Hepatocyte (in vitro differentiated cells): Measurements from ENCODE around the gene PYROXD2. TPM values are rescaled to one million over a fixed set of nuclear protein-coding genes. Genes with fewer than 3 reads are reported as not detected.
A peak's percentile ranks its signal among the peaks of the same experiment; 100 is the strongest.

ENCODE experiments used
- DNase-seq: peaks from one replicate; pipeline ENCODE4 v3.0.0-alpha.2; 2016; ENCODE audit warnings: low spot score
- H2AFZ ChIP-seq: fragments of 200-600 bp; sonication (generic); 2 replicates; pipeline ENCODE4 v1.6.0; 2016; ENCODE audit warnings: antibody characterized with exemption, mild to moderate bottlenecking
- H3K27ac ChIP-seq: fragments of 200-600 bp; sonication (generic); 2 replicates; pipeline ENCODE4 v1.5.1; 2016; ENCODE audit warnings: mild to moderate bottlenecking
- H3K27me3 ChIP-seq: fragments of 200-600 bp; sonication (generic); 2 replicates; pipeline ENCODE4 v1.6.1; 2016
- H3K36me3 ChIP-seq: fragments of 200-600 bp; sonication (generic); replicated peaks from 2 replicates; pipeline ENCODE4 v1.5.1; 2016; ENCODE audit warnings: low read depth; ENCODE audit not compliant: insufficient read depth
- H3K4me1 ChIP-seq: fragments of 200-600 bp; sonication (generic); 2 replicates; pipeline ENCODE4 v1.5.1; 2016; ENCODE audit warnings: mild to moderate bottlenecking, moderate library complexity; ENCODE audit not compliant: insufficient read depth
- H3K4me2 ChIP-seq: fragments of 200-600 bp; sonication (generic); 2 replicates; pipeline ENCODE4 v1.6.0; 2016
- H3K4me3 ChIP-seq: fragments of 200-600 bp; sonication (generic); 2 replicates; pipeline ENCODE4 v1.5.1; 2016; ENCODE audit warnings: mild to moderate bottlenecking
- H3K79me2 ChIP-seq: fragments of 200-600 bp; sonication (generic); 2 replicates; pipeline ENCODE4 v1.6.0; 2017; ENCODE audit warnings: mild to moderate bottlenecking
- H3K9me2 ChIP-seq: fragments of 200-600 bp; sonication (generic); replicated peaks from 2 replicates; pipeline ENCODE4 v1.6.0; 2017; ENCODE audit warnings: mild to moderate bottlenecking; ENCODE audit not compliant: insufficient read depth
- H3K9me3 ChIP-seq: fragments of 200-600 bp; sonication (generic); 2 replicates; pipeline ENCODE4 v1.5.1; 2016; ENCODE audit warnings: low read depth, mild to moderate bottlenecking
- H4K20me1 ChIP-seq: fragments of 200-600 bp; sonication (generic); 2 replicates; pipeline ENCODE4 v1.6.0; 2016; ENCODE audit warnings: mild to moderate bottlenecking; ENCODE audit not compliant: insufficient read depth, poor library complexity, severe bottlenecking
- EZH2 ChIP-seq: fragments of 200-600 bp; sonication (generic); IDR thresholded peaks from 2 replicates; pipeline ENCODE4 v1.6.1; 2016; ENCODE audit warnings: antibody characterized with exemption, mild to moderate bottlenecking, borderline replicate concordance
- EZH2phosphoT487 ChIP-seq: fragments of 200-600 bp; sonication (generic); IDR thresholded peaks from one replicate; pipeline ENCODE4 v1.6.1; 2018; ENCODE audit warnings: antibody characterized with exemption, mild to moderate bottlenecking, low read depth, moderate library complexity; ENCODE audit not compliant: unreplicated experiment, severe bottlenecking
- WGBS: methylation state at CpG from one replicate; pipeline ENCODE4 v1.1.6; 2016; ENCODE audit warnings: low lambda C conversion rate; ENCODE audit errors: missing lambda C conversion rate; 5-methylcytosine and 5-hydroxymethylcytosine counted together
- polyA plus RNA-seq: library from polyadenylated mRNA; unstranded; fragments of >200 nt; fragmentation: Nextera tagmentation; extraction: Ambion mirVana; gene quantifications from 2 replicates; pipeline ENCODE4 v1.2.1, GENCODE V29; 2016
- total RNA-seq: library from RNA; depleted of rRNA; stranded (reverse); fragments of >200 nt; gene quantifications from 2 replicates; pipeline ENCODE4 v1.2.3, GENCODE V29; 2014
- TF ChIP-seq, protein P1 (sequence below): fragments of 200-600 bp; sonication (generic); IDR thresholded peaks from 2 replicates; pipeline ENCODE4 v1.5.1; 2016; ENCODE audit warnings: antibody characterized with exemption, mild to moderate bottlenecking; ENCODE audit not compliant: poor library complexity

Gene PYROXD2
- total and polyA plus RNA-seq, 2 experiments from 2014 or later, result 9.7 to 11.6 TPM

DNA sequence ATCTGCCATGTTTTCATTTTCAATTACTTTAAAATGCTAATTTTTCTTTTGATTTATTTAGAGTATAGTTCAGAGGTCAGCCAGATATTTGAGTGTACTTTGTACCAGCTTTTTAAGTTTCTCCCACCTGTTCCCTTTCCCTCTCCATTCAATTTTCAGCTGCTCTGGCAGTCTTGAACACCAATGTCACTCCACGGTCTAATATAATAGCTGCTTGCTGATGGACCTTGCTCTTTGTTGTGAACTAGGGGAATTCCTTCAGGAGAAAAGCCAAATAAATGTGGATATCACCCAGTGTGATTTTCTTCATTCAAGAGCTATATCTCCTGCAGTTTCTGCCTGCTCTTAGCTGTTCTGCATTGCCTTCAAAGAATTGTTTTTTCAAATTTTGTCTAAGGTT, 35.6 kb upstream of the PYROXD2 start:
- Histone ChIP-seq H3K9me2 (no peaks in the 10 kb centered on the region), H3K4me2 (peak overlapping the region; percentile 25), H3K4me3 (no peak overlapping the region), H2AFZ (no peak overlapping the region), H3K27me3 (no peaks in the 10 kb centered on the region), H4K20me1 (no peaks in the 10 kb centered on the region), H3K27ac (no peak overlapping the region), H3K36me3 (no peaks in the 10 kb centered on the region), H3K9me3 (no peaks in the 10 kb centered on the region), H3K4me1 (no peaks in the 10 kb centered on the region), H3K79me2 (peaks cover 13% of the 10 kb centered on the region)
- no peak for DNase-seq
- WGBS, result 41% methylated on average over 1 of the region's 1 CpG
- TF ChIP-seq, protein P1, sequence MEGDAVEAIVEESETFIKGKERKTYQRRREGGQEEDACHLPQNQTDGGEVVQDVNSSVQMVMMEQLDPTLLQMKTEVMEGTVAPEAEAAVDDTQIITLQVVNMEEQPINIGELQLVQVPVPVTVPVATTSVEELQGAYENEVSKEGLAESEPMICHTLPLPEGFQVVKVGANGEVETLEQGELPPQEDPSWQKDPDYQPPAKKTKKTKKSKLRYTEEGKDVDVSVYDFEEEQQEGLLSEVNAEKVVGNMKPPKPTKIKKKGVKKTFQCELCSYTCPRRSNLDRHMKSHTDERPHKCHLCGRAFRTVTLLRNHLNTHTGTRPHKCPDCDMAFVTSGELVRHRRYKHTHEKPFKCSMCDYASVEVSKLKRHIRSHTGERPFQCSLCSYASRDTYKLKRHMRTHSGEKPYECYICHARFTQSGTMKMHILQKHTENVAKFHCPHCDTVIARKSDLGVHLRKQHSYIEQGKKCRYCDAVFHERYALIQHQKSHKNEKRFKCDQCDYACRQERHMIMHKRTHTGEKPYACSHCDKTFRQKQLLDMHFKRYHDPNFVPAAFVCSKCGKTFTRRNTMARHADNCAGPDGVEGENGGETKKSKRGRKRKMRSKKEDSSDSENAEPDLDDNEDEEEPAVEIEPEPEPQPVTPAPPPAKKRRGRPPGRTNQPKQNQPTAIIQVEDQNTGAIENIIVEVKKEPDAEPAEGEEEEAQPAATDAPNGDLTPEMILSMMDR, result no peak
- TF ChIP-seq EZH2phosphoT487 (no peak), EZH2 (no peak)

DNA sequence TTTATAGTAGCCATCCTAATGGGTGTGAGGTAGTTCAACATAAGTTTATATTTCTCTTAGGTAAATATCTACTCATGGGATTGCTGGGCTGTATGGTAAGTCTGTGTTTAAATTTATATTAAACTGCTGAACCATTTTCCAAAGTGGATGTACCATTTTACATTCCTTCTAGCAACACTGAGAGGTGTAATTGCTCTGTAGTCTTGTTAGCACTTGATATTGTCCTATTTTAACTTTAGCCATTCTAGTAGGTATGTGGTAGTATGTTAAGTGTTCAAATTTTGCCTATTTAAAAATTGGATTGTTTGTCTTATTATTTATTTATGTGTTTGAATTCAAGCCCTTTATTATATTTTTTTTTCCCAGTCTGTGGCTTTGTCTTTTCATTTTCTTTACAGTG, 34.3 kb upstream of the PYROXD2 start:
- no peak overlapping the region for H3K4me3 ChIP-seq
- TF ChIP-seq EZH2phosphoT487, result no peak
- TF ChIP-seq, protein P1, result no peak
- TF ChIP-seq EZH2, result no peak

DNA sequence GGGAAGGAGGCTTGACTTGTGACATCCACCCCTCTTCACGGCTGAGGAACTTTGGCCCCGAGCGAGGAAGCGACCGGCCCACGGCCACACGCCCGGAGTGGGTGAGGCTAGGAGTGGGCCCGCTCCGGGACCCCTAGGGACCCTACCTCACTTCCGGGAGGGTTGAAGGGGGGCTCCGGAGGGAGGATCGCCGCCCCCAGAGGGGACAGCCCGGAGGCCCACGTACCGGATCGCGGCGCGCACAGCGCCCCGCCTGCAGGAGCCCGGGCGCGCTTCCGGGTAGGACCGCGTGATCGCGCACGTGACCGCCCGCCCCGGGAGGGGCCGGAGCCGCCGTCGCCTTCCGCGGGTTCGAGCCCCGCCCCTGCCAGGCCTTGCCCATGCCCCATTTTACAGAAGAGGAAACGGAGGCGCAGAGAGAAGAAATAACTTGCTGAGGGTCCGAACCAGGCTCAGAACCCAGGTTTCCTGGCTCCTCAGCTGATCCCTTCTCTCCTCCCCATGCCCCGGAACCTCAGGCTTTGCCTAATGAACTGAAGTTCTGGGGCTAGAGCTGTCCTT, 31.8 kb upstream of the PYROXD2 start, which contains the start of gene HPS1:
Gene HPS1, minus strand, starts transcription at position 275 of the 561 bp plus-strand sequence. CDS start 3,695 bp downstream, outside the sequence.
- 4% methylated on average over 42 of the region's 47 CpGs for WGBS
- Histone ChIP-seq H3K4me2 (peak within 1 kb of the TSS; percentile 93), H3K36me3 (no peaks in the 10 kb centered on the region), H2AFZ (peak within 1 kb of the TSS; percentile 99), H3K27ac (peak within 1 kb of the TSS; percentile 95), H3K27me3 (no peaks in the 10 kb centered on the region), H3K4me3 (peak within 1 kb of the TSS; percentile 69), H3K9me2 (no peaks in the 10 kb centered on the region), H3K9me3 (no peaks in the 10 kb centered on the region), H3K4me1 (no peaks in the 10 kb centered on the region), H4K20me1 (no peaks in the 10 kb centered on the region), H3K79me2 (peaks cover 14% of the 10 kb centered on the region)
- peak; percentile 91 for DNase-seq
- TF ChIP-seq, protein P1, result no peak
- TF ChIP-seq EZH2phosphoT487 (no peak), EZH2 (no peak)

More for the DNA sequence above, 34.3 kb upstream of the PYROXD2 start:
- Histone ChIP-seq H3K9me2 (no peaks in the 10 kb centered on the region), H3K27me3 (no peaks in the 10 kb centered on the region), H3K4me1 (no peaks in the 10 kb centered on the region), H3K9me3 (no peaks in the 10 kb centered on the region), H2AFZ (no peak overlapping the region), H4K20me1 (no peaks in the 10 kb centered on the region), H3K79me2 (peaks cover 14% of the 10 kb centered on the region), H3K27ac (no peak overlapping the region), H3K4me2 (no peak overlapping the region), H3K36me3 (no peaks in the 10 kb centered on the region)
- DNase-seq, result no peak

DNA sequence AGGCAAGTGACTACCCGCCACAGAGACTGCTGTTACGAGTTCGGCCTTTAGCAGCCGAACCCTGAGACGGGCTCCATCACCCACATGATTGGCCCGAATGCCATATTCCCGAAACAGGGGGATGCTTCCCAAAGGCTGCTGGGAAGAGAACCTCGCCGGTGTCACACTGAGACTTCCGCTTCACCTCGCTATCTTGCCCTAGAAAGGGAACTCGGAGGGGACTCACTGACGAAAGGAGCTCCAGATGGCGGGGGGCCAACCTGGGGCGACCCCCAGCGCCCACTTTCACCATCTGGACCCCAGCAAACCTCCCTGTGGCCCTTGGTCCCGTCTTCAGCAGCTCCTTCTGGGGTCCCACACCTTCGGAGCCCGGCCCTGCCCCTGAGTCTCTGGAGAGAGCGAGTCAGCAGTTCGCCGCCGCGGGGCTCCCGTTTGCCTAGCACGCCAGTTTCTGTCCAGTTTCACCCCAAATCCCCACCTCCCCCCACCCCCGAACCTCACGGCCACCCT, 31.2 kb upstream of the PYROXD2 start:
- Histone ChIP-seq H3K4me3 (peak overlapping the region; percentile 69), H3K79me2 (peaks cover 14% of the 10 kb centered on the region), H3K4me2 (peak overlapping the region; percentile 93), H4K20me1 (no peaks in the 10 kb centered on the region), H3K27me3 (no peaks in the 10 kb centered on the region), H3K9me2 (no peaks in the 10 kb centered on the region), H3K27ac (peak overlapping the region; percentile 95), H2AFZ (peak overlapping the region; percentile 99), H3K4me1 (no peaks in the 10 kb centered on the region), H3K36me3 (no peaks in the 10 kb centered on the region), H3K9me3 (no peaks in the 10 kb centered on the region)
- peak; percentile 53 for DNase-seq
- TF ChIP-seq, protein P1, result peak; percentile 2
- no peak for TF ChIP-seq EZH2
- 17% methylated on average over 21 of the region's 28 CpGs for WGBS
